HepG2 (cell line): ENCODE data around the gene UBE2E1. TPM values are rescaled to one million over a fixed set of nuclear protein-coding genes. Genes with fewer than 3 reads are reported as not detected.

Source experiments
- ATAC-seq: fragments of 200-7000 bp; cut with Tn5 transposase; 3 replicates; pipeline ENCODE4 v1.9.1; 2020; ENCODE audit warnings: mild to moderate bottlenecking, moderate library complexity
- BruUV-seq: library from RNA; stranded (reverse); fragments of 400-500 nt; replicated peaks from 2 replicates; lab custom pipeline; 2021; lab: Mats Ljungman, UMichigan
- CTCF ChIA-PET: fragments of 300-600 bp; formaldehyde crosslinking; extraction: SDS; loops from one replicate; lab custom pipeline; 2021; ENCODE audit warnings: low total read pairs, inconsistent platforms, low intra/inter-chr PET ratio; lab: Yijun Ruan, JAX
- POLR2A ChIA-PET: fragments of 350-600 bp; sonication (Branson Sonifier 250); formaldehyde crosslinking; loops from one replicate; lab custom pipeline; 2020; ENCODE audit warnings: antibody characterized with exemption, inconsistent platforms; lab: Yijun Ruan, JAX
- DNase-seq: peaks from one replicate; pipeline ENCODE4 v3.0.0-alpha.2; 2015; ENCODE audit warnings: low spot score
- FAIRE-seq: peaks from 3 replicates; lab custom pipeline; 2011; peaks lifted over from hg19 to GRCh38; lab: Jason Lieb, UNC
- H2AFZ ChIP-seq: one replicate; pipeline ENCODE4 v1.6.1; 2011; ENCODE audit warnings: low read length, inconsistent platforms
- H3K27ac ChIP-seq: fragments of 300-600 bp; 3 replicates; pipeline ENCODE4 v1.8.0; 2011; ENCODE audit warnings: mixed run types, mild to moderate bottlenecking, mixed read lengths, low read length, inconsistent platforms; ENCODE audit not compliant: insufficient read depth; ENCODE audit errors: extremely low read length
- H3K27me3 ChIP-seq, 2 experiments: fragments of 200-600 bp in 1 of 2; 2 replicates in 1 of 2; 3 replicates in 1 of 2; pipeline versions ENCODE4 v1.6.0 to v1.8.0; 2011; ENCODE audit warnings: low read length in 2 of 2, mild to moderate bottlenecking in 2 of 2, moderate library complexity in 2 of 2, inconsistent platforms in 1 of 2; ENCODE audit not compliant: insufficient read depth in 2 of 2, control insufficient read depth in 1 of 2
- H3K36me3 ChIP-seq, 2 experiments: fragments of 200-600 bp in 1 of 2; replicated peaks in 1 of 2; 2 replicates in 1 of 2; 3 replicates in 1 of 2; pipeline versions ENCODE4 v1.5.1 to v1.8.0; 2011; ENCODE audit warnings: low read length in 2 of 2, inconsistent platforms in 1 of 2; ENCODE audit not compliant: insufficient read depth in 2 of 2, control insufficient read depth in 1 of 2
- H3K4me1 ChIP-seq: 2 replicates; pipeline ENCODE4 v1.5.1; 2012; ENCODE audit warnings: low read length, inconsistent platforms; ENCODE audit not compliant: insufficient read depth
- H3K4me2 ChIP-seq: 2 replicates; pipeline ENCODE4 v1.6.0; 2011; ENCODE audit warnings: low read depth, low read length, inconsistent platforms
- H3K4me3 ChIP-seq, 3 experiments: fragments of 200-600 bp in 1 of 3; sonication (generic), shearing (Covaris generic) in 1 of 3; replicated peaks in 1 of 3; 2 replicates each; pipeline ENCODE4 v1.5.1; 2011 to 2016; ENCODE audit warnings: low read length in 3 of 3, inconsistent platforms in 2 of 3, low read depth in 2 of 3, mild to moderate bottlenecking in 2 of 3, control low read depth in 1 of 3, mixed read lengths in 1 of 3; ENCODE audit not compliant: insufficient read depth in 1 of 3
- H3K79me2 ChIP-seq: one replicate; pipeline ENCODE4 v1.6.1; 2011; ENCODE audit warnings: low read length, inconsistent platforms; ENCODE audit not compliant: insufficient read depth
- H3K9ac ChIP-seq: 2 replicates; pipeline ENCODE4 v1.6.0; 2011; ENCODE audit warnings: mild to moderate bottlenecking, low read depth, low read length, inconsistent platforms; ENCODE audit not compliant: insufficient read depth
- H3K9me3 ChIP-seq: 2 replicates; pipeline ENCODE4 v1.5.1; 2012; ENCODE audit warnings: mild to moderate bottlenecking, low read length
- H4K20me1 ChIP-seq: 2 replicates; pipeline ENCODE4 v1.6.0; 2011; ENCODE audit warnings: inconsistent platforms, mild to moderate bottlenecking, low read length, moderate library complexity; ENCODE audit not compliant: insufficient read depth
- AHR ChIP-seq: IDR thresholded peaks from 2 replicates; pipeline ENCODE4 v1.6.1; 2018; ENCODE audit warnings: missing genetic modification reagents, missing compliant biosample characterization
- CENPX ChIP-seq: sonication (generic); formaldehyde crosslinking; IDR thresholded peaks from 2 replicates; pipeline ENCODE4 v1.9.0; 2021; ENCODE audit warnings: mild to moderate bottlenecking, missing genetic modification reagents, moderate library complexity
- DR1 ChIP-seq: sonication (generic); formaldehyde crosslinking; IDR thresholded peaks from 2 replicates; pipeline ENCODE4 v1.8.0; 2021; ENCODE audit warnings: mild to moderate bottlenecking, missing genetic modification reagents, inconsistent platforms
- FOSL2 ChIP-seq: sonication (generic); formaldehyde crosslinking; IDR thresholded peaks from 2 replicates; pipeline ENCODE4 v1.4.0; 2020; ENCODE audit warnings: missing genetic modification reagents
- FOXO1 ChIP-seq: sonication (generic); formaldehyde crosslinking; IDR thresholded peaks from 2 replicates; pipeline ENCODE4 v1.4.0; 2020; ENCODE audit warnings: missing genetic modification reagents
- HDAC1 ChIP-seq: sonication (generic); formaldehyde crosslinking; IDR thresholded peaks from 2 replicates; pipeline ENCODE4 v1.5.1; 2020; ENCODE audit warnings: mild to moderate bottlenecking, missing genetic modification reagents
- KDM2A ChIP-seq: sonication (generic); formaldehyde crosslinking; IDR thresholded peaks from 2 replicates; pipeline ENCODE4 v1.4.0; 2020; ENCODE audit warnings: low read depth, missing genetic modification reagents, borderline replicate concordance
- NFIB ChIP-seq: sonication (generic); formaldehyde crosslinking; IDR thresholded peaks from 2 replicates; pipeline ENCODE4 v1.9.0; 2021; ENCODE audit warnings: missing genetic modification reagents, mild to moderate bottlenecking, borderline replicate concordance
- PREB ChIP-seq: sonication (generic); formaldehyde crosslinking; IDR thresholded peaks from 2 replicates; pipeline ENCODE4 v1.4.0; 2020; ENCODE audit warnings: missing genetic modification reagents
- SIN3B ChIP-seq: fragments of 150-350 bp; IDR thresholded peaks from 2 replicates; pipeline ENCODE4 v1.6.1; 2014; ENCODE audit warnings: low read length
- SOX5 ChIP-seq: IDR thresholded peaks from 2 replicates; pipeline ENCODE4 v1.6.1; 2016; ENCODE audit warnings: borderline replicate concordance
- SUZ12 ChIP-seq: fragments of 150-350 bp; IDR thresholded peaks from 2 replicates; pipeline ENCODE4 v1.6.1; 2014; ENCODE audit warnings: low read depth, low read length
- TMF1 ChIP-seq: sonication (generic); formaldehyde crosslinking; IDR thresholded peaks from 2 replicates; pipeline ENCODE4 v1.8.1; 2022; ENCODE audit warnings: low read depth, missing genetic modification reagents
- ZFY ChIP-seq: sonication (generic); formaldehyde crosslinking; IDR thresholded peaks from 2 replicates; pipeline ENCODE4 v1.4.0; 2020; ENCODE audit warnings: missing genetic modification reagents
- ZNF10 ChIP-seq: sonication (generic); formaldehyde crosslinking; IDR thresholded peaks from 2 replicates; pipeline ENCODE4 v1.4.0; 2020; ENCODE audit warnings: mild to moderate bottlenecking, low read depth, missing genetic modification reagents, borderline replicate concordance
- ZNF333 ChIP-seq: sonication (generic); formaldehyde crosslinking; IDR thresholded peaks from 2 replicates; pipeline ENCODE4 v1.4.0; 2020; ENCODE audit warnings: mild to moderate bottlenecking, missing genetic modification reagents, borderline replicate concordance
- ZNF777 ChIP-seq: sonication (generic); formaldehyde crosslinking; IDR thresholded peaks from 2 replicates; pipeline ENCODE4 v1.4.0; 2020; ENCODE audit warnings: missing genetic modification reagents
- ZNF891 ChIP-seq: sonication (generic); formaldehyde crosslinking; IDR thresholded peaks from 2 replicates; pipeline ENCODE4 v1.5.0; 2020; ENCODE audit warnings: mild to moderate bottlenecking, missing genetic modification reagents
- WGBS: methylation state at CpG from one replicate; pipeline ENCODE4 v1.1.6; 2017; ENCODE audit warnings: low lambda C conversion rate; 5-methylcytosine and 5-hydroxymethylcytosine counted together
- in situ Hi-C: cut with HindIII; loops from 2 replicates; pipeline ENCODE4 v1.10.0; 2017; ENCODE audit warnings: low pct_unique_long_range_greater_than_20kb; ENCODE audit not compliant: extremely low pct_ligation_motif_present
- intact Hi-C: fragments of 100-400 bp; cut with micrococcal nuclease; formaldehyde crosslinking; loops from one replicate; pipeline ENCODE4 v1.10.0; 2022; ENCODE audit not compliant: unreplicated experiment
- polyA plus RNA-seq, 8 experiments: library from polyadenylated mRNA; depleted of rRNA in 3 of 8; stranded (reverse) in 7 of 8; unstranded in 1 of 8; fragments of >200 nt; fragmentation: Illumina TruSeq in 4 of 8; extraction: Trizol in 4 of 8; gene quantifications; 2 replicates each; pipeline versions ENCODE4 v1.2.1 to v1.2.3, GENCODE V29; 2011 to 2016; ENCODE audit warnings: low read depth in 4 of 8, missing spikeins in 1 of 8, mixed read lengths in 1 of 8; ENCODE audit not compliant: insufficient read depth in 1 of 8
- total RNA-seq, 5 experiments: library from RNA; depleted of rRNA; stranded (reverse); fragments of >200 nt; fragmentation: Illumina TruSeq; extraction: Trizol; gene quantifications; 2 replicates each; pipeline ENCODE4 v1.2.3, GENCODE V29; 2016; ENCODE audit warnings: low read depth in 1 of 5

Gene UBE2E1
- total and polyA plus RNA-seq, 2 of the 13 experiments (the other 11 are each of a cell fraction or from before 2014, with no cell fraction given) = 55.4 to 61.8 TPM

GRCh38 chr3:23837286-23837685, 31.5 kb downstream of the UBE2E1 start:
- ATAC-seq = no peak

More at GRCh38 chr3:23837286-23837685, 31.5 kb downstream of the UBE2E1 start:
- Histone ChIP-seq H4K20me1 (peaks cover 24% of the 10 kb centered on the region; the same call in 1 of the 2 replicates), H3K4me3 (no peak overlapping the region), H3K9me3 (no peaks in the 10 kb centered on the region), H2AFZ (no peak overlapping the region), H3K27ac (no peak overlapping the region), H3K79me2 (peaks cover 40% of the 10 kb centered on the region), H3K9ac (no peak overlapping the region), H3K36me3 (peaks cover 1 to 2% of the 10 kb centered on the region in 2 experiments; a peak in 1 of 5 replicates), H3K4me2 (no peak overlapping the region), H3K27me3 (no peaks in the 10 kb centered on the region), H3K4me1 (peaks cover 17% of the 10 kb centered on the region)
- no peak for TF ChIP-seq FOXO1
- no peak for TF ChIP-seq CENPX (CRISPR knock-in tag)
- no peak for TF ChIP-seq ZNF891 (CRISPR knock-in tag)
- TF ChIP-seq ZNF777 (CRISPR knock-in tag) = no peak
- TF ChIP-seq ZNF333 (CRISPR knock-in tag) = no peak
- TF ChIP-seq HDAC1 (CRISPR knock-in tag) = no peak
- TF ChIP-seq KDM2A (CRISPR knock-in tag) = no peak
- no peak for TF ChIP-seq DR1
- TF ChIP-seq ZFY = no peak
- no peak for TF ChIP-seq SIN3B
- TF ChIP-seq SOX5 (CRISPR knock-in tag) = no peak
- TF ChIP-seq ZNF10 (CRISPR knock-in tag) = no peak
- no peak for TF ChIP-seq TMF1
- TF ChIP-seq PREB (CRISPR knock-in tag) = no peak
- no peak for TF ChIP-seq AHR
- TF ChIP-seq FOSL2 (CRISPR knock-in tag) = no peak
- no peak for TF ChIP-seq NFIB (CRISPR knock-in tag)
- TF ChIP-seq SUZ12 = no peak
- FAIRE-seq (no peak), DNase-seq (no peak)
- 97% methylated on average over 1 of the region's 1 CpG for WGBS
- CTCF ChIA-PET = no interaction called here
- in situ Hi-C loops = no loop called here
- POLR2A ChIA-PET = no interaction called here
- intact Hi-C loops = no loop called here
- no TSS peak for BruUV-seq
